LNCAP (cell line): ENCODE results near the gene TMEM54.

Source experiments
- TF ChIP-seq, protein P1 (sequence below): fragments of 450-650 bp; IDR thresholded peaks from 2 replicates; pipeline ENCODE4 v1.5.1; 2017; ENCODE audit warnings: mild to moderate bottlenecking

TMEM54 gene

DNA sequence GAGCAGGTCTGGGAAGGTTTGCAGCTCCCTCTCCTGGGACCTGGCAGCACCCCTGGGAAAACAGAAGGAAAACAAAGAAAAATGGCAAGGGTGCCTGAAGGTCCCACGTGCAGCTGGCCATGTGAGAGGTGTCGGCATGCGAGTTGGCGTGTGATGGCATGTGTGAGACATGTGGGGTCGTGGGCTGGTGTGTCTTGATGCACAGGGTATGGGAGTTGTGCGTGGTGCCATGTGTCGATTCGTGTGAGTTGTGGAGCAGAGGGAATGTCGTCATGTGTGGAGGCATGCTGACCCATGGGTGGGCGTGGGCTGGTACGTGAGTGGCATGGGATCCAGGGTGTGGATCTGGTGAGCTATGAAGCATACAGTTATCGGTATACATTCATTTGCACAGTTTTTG lies 13.6 kb downstream of the TMEM54 start:
- TF ChIP-seq, protein P1, sequence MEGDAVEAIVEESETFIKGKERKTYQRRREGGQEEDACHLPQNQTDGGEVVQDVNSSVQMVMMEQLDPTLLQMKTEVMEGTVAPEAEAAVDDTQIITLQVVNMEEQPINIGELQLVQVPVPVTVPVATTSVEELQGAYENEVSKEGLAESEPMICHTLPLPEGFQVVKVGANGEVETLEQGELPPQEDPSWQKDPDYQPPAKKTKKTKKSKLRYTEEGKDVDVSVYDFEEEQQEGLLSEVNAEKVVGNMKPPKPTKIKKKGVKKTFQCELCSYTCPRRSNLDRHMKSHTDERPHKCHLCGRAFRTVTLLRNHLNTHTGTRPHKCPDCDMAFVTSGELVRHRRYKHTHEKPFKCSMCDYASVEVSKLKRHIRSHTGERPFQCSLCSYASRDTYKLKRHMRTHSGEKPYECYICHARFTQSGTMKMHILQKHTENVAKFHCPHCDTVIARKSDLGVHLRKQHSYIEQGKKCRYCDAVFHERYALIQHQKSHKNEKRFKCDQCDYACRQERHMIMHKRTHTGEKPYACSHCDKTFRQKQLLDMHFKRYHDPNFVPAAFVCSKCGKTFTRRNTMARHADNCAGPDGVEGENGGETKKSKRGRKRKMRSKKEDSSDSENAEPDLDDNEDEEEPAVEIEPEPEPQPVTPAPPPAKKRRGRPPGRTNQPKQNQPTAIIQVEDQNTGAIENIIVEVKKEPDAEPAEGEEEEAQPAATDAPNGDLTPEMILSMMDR, result no peak

DNA sequence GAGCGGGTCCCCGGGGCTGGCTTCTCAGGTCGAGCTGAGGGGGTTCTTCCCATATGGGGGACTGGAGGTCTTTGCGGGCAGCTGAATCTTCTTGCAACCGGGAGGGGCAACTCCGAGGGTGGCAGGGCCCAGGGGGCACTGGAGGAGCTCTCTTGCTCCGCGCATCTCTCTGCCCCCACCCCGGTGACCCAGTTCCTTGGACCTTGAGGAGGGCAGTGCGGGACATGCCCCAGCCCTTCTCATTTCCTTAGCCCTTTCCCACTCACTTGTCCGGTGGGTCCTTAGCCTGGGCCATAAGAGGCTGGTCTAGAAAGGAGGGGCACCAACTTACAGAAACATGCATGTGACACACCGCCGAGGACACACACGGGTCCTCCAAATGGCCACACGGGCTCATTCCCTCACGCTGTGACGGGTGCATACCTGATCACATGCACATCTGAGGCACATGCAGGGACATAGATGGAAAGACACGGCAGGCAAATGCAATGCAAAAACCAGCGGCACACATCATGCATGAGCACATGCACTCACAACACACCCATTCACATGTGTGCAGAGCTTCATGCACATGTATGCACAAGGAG lies 14.3 kb downstream of the TMEM54 start:
- TF ChIP-seq, protein P1, result no peak; the same call in 1 of the 2 replicates

DNA sequence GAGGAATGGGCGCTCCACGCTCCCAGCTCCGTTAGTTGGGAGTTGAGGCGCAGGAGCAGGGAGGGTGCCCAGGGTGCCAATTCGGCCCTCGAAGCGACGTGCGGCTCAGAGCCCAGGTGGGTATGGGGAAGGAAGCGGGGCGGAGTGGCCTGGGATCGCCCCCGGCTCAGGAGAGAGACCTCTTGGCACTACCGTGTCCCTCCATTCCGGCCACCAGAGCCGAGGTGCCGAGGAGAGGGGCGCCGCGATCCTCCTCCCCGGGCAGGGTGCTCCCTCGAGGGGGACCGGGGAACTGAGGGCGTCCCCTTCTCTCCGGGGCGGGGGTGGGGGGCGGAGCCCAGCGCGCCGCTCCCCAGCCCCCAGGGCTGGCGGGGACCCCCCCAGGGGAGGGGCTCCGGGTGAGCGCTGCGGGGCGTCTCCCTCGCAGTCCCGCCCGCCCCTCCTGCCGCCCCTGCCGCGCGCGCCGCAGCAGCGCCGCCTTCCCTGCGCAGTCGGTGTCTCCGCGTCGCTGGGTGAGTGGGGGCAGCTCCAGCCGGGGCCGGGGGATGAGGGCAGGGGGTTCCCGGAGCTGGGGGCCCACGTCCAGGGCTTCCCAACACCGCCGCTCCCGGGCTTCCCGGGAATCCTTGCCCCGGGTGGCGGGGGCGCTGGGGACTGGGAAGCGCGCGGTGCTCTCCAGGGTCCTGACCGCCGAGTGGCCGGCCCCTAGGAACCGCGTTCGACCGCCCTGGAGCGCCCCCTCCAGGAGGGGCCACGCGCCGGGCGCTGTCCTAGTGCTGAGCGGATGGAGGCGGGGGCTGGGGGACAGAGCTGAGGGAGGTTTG lies 15.0 kb downstream of the TMEM54 start, which contains the start of gene HPCA:
Gene HPCA, plus strand, starts transcription at position 488 of the 824 bp plus-strand sequence. CDS start 2,408 bp downstream, outside the sequence.
- TF ChIP-seq, protein P1, result peak; percentile 65

DNA sequence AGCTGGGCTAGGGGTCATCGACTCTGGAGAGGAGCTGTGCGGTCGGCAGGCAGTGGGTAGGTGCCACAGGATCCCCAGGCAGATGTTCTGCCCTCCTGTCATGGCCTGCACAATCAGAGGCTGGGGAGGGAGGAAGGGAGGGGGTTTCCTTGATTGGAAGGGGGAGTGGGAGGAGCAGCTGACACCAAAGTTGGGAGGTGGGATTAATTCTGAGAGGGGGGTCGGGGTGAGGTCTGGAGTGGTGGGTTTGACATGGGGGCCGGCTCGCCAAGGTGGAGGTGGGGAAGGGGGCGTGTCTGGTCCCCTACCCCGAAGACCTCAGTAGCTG lies 15.5 kb downstream of the TMEM54 start:
- TF ChIP-seq, protein P1, result no peak

DNA sequence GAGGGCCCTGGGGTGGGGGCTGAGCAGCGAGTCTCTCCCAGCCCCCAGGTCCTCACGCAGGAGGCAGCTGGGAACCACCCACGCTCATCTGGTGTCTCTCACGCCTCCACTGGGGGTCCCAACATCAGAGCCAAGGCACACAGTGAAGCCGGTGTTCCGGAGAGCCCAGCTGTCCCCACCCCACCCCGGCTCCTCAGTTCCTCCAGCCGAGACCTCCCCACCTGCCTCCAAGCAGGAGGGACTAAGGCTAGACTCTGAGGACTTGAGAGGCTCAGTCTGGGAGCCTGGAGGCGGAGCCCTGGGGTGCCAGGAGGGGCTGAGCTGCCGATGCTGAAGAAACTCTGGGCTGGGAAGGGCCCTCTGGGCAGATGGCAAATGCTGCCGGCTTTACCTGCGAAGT lies 16.5 kb downstream of the TMEM54 start:
- TF ChIP-seq, protein P1, result no peak

GRCh38 chr1:32884032-32884372 lies 17.2 kb downstream of the TMEM54 start:
- TF ChIP-seq, protein P1, result no peak

GRCh38 chr1:32883338-32884031 lies 17.7 kb downstream of the TMEM54 start:
- TF ChIP-seq, protein P1, result no peak
